ENCODE data around the gene KCMF1. TPM values are rescaled to one million over a fixed set of nuclear protein-coding genes. Genes with fewer than 3 reads are reported as not detected.

Gene KCMF1
- total and polyA plus RNA-seq, 2 of the 13 experiments (the other 11 are each of a cell fraction or from before 2014, with no cell fraction given) = 62.1 to 116 TPM

DNA sequence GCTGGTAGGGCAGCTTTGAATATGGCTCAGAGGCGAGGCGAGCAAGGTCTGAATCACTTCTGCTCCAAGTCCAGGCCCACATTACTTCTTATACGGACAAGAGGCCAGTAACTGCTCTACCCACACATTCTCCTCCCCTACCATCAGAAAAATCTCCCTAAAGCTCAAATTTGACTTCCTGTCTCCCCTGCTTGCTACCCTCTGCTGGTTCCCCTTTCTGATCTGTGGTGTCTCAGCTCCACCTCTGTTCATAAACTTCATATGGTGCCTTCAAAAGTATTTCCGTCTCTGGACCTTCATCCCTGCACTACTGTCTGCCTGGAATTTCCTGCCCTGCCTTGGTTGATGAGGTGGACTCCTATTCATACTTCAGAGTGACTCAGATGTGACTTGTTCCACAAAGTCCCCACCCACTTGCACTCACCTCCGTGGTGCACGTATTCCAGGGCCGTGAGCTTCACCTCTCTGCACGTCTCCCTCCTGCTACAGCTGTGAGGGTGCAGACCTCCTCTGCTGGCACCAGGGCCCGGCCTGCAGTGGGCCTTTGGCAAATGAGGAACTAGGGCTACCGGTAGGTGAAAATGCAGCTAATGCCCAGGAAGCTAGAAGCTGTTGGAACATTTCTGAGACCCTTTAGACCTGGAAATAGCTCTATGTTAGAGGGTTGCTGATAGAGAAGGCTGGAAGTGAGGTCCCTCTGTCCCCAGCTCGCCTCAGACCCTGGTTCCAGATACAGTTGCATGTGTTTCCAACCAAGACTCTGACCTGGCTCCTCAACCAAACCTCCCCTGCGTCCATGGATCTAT is 24.6 kb upstream of the KCMF1 start (continued):
- TF ChIP-seq ZNF772 (CRISPR knock-in tag; IDR thresholded peaks at IDR 0.05) (peak; percentile 51; the same call in 1 of the 2 replicates), SP1 (IDR thresholded peaks at IDR 0.05) (no peak), SP1 (CRISPR knock-in tag; IDR thresholded peaks at IDR 0.05) (peak; percentile 68), ELF1 (CRISPR knock-in tag; IDR thresholded peaks at IDR 0.05) (peak; percentile 45), NFAT5 (CRISPR knock-in tag; IDR thresholded peaks at IDR 0.05) (0 out of 2 replicates have a peak, but pooled peaks have one; percentile 66), HHEX (CRISPR knock-in tag; IDR thresholded peaks at IDR 0.05) (no peak), KDM6A (CRISPR knock-in tag; IDR thresholded peaks at IDR 0.05; ENCODE audit: low read depth) (peak; percentile 75; the same call in 1 of the 2 replicates), ZSCAN29 (CRISPR knock-in tag; conservative IDR thresholded peaks at IDR 0.05) (peak; percentile 97), KAT8 (CRISPR knock-in tag; IDR thresholded peaks at IDR 0.05) (peak; percentile 71; the same call in 1 of the 2 replicates), SMARCC2 (IDR thresholded peaks at IDR 0.05) (no peak), SALL1 (CRISPR knock-in tag; IDR thresholded peaks at IDR 0.05) (peak; percentile 97), EP300 (IDR thresholded peaks at IDR 0.05; ENCODE audit: low read depth in 2 of 2, low read length in 2 of 2) (peak in 1 of 2 experiments; percentile 66; a peak in 2 of 4 replicates), EP300 (CRISPR knock-in tag; IDR thresholded peaks at IDR 0.05; ENCODE audit: borderline replicate concordance) (peak; percentile 72), NCOA5 (CRISPR knock-in tag; IDR thresholded peaks at IDR 0.05) (no peak), ZNF274 (CRISPR knock-in tag; IDR thresholded peaks at IDR 0.05) (peak; percentile 85), ZNF770 (CRISPR knock-in tag; IDR thresholded peaks at IDR 0.05) (no peak), NR0B2 (CRISPR knock-in tag; IDR thresholded peaks at IDR 0.05) (no peak), RBAK (CRISPR knock-in tag; IDR thresholded peaks at IDR 0.05) (0 out of 2 replicates have a peak, but pooled peaks have one; percentile 19), ZFP37 (CRISPR knock-in tag; IDR thresholded peaks at IDR 0.05; ENCODE audit: borderline replicate concordance) (peak; percentile 92), TBL1XR1 (IDR thresholded peaks at IDR 0.05; ENCODE audit: borderline replicate concordance, low read length, partially characterized antibody) (no peak), FOXM1 (CRISPR knock-in tag; IDR thresholded peaks at IDR 0.05) (no peak)
- TF ChIP-seq, protein P1, sequence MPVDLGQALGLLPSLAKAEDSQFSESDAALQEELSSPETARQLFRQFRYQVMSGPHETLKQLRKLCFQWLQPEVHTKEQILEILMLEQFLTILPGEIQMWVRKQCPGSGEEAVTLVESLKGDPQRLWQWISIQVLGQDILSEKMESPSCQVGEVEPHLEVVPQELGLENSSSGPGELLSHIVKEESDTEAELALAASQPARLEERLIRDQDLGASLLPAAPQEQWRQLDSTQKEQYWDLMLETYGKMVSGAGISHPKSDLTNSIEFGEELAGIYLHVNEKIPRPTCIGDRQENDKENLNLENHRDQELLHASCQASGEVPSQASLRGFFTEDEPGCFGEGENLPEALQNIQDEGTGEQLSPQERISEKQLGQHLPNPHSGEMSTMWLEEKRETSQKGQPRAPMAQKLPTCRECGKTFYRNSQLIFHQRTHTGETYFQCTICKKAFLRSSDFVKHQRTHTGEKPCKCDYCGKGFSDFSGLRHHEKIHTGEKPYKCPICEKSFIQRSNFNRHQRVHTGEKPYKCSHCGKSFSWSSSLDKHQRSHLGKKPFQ (CRISPR knock-in tag; IDR thresholded peaks at IDR 0.05; ENCODE audit: insufficient replicate concordance) = peak; percentile 21
